Coronary artery (tissue), 2 donors: ENCODE data around the gene CAB39L.

Experiments
- DNase-seq: peaks from one replicate; pipeline ENCODE4 v3.0.0-alpha.2; 2017; ENCODE audit warnings: low spot score
- H3K27ac ChIP-seq, 2 donors: fragments of 200-600 bp; sonication (generic); one replicate each; pipeline ENCODE4 v1.5.1; 2016 to 2019
- H3K4me3 ChIP-seq: fragments of 200-600 bp; sonication (generic); 2 replicates; pipeline ENCODE4 v1.5.1; 2016; ENCODE audit warnings: mild to moderate bottlenecking, moderate library complexity
- TF ChIP-seq, protein P1 (sequence below): fragments of 200-600 bp; sonication (generic); IDR thresholded peaks from one replicate; pipeline ENCODE4 v1.5.1; 2019; ENCODE audit warnings: antibody characterized with exemption

Gene CAB39L

DNA sequence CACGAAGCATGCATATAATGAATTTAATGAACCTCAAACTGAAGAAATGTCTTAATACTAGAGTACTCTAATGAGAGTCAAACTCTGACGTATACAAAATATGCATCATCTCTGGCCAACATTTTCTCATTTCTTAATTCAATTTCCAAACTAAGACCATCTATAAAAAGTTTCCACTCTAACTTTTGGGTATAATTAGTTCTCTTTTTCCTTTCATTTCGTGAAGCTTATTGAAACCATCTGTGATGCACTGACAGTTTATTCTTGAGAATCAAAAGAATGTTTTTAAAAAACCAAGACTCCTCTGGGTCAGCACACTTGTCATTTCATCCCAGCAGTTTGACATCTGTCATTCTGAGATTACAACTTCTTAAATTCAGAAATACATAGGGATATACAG, 90.0 kb downstream of the CAB39L start:
- no peak for DNase-seq
- H3K27ac ChIP-seq: peak overlapping the region; percentile 25 to 61
- TF ChIP-seq, protein P1, sequence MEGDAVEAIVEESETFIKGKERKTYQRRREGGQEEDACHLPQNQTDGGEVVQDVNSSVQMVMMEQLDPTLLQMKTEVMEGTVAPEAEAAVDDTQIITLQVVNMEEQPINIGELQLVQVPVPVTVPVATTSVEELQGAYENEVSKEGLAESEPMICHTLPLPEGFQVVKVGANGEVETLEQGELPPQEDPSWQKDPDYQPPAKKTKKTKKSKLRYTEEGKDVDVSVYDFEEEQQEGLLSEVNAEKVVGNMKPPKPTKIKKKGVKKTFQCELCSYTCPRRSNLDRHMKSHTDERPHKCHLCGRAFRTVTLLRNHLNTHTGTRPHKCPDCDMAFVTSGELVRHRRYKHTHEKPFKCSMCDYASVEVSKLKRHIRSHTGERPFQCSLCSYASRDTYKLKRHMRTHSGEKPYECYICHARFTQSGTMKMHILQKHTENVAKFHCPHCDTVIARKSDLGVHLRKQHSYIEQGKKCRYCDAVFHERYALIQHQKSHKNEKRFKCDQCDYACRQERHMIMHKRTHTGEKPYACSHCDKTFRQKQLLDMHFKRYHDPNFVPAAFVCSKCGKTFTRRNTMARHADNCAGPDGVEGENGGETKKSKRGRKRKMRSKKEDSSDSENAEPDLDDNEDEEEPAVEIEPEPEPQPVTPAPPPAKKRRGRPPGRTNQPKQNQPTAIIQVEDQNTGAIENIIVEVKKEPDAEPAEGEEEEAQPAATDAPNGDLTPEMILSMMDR: no peak

DNA sequence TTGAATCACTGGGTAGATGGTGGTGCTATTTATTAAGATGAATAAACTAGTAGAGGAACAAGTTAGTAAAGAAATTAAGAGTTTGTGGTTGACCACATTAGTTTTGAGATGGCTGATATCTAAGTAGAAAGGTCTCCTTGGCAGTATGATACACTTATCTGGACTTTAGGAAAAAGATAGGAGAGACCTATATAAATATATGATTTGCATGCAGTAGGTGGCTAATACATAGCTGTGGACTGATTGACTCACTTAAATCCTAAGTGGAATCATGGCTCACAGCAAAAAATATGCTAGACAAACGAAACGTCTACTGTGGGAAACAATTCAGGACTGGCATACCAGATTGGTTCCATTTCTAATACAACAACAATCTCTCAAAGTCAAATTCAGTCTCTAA, 92.0 kb downstream of the CAB39L start:
- no peak overlapping the region for H3K27ac ChIP-seq
- no peak overlapping the region for H3K4me3 ChIP-seq
- DNase-seq: no peak
- TF ChIP-seq, protein P1: no peak

More for the DNA sequence above, 90.0 kb downstream of the CAB39L start:
- H3K4me3 ChIP-seq: no peak overlapping the region

DNA sequence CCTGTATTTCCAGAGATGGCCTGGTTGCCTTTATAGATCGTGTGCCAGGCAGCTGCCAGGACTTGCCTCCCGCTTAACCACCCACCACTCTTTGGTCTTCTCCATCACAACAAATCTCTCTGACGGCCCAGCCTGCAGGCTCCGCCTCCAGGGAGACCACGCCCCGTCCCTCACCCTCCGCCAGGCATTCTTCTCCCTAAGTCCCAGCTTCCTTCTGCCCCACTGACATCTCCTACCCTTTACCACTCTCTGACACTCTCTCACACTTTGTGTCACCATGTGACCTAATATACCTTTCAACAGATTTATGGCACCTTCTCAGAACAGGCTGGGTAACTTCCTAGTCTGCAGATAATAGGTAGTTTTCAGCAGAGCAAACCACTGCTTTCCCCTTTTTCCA, 95.1 kb downstream of the CAB39L start:
- no peak overlapping the region for H3K27ac ChIP-seq
- TF ChIP-seq, protein P1: no peak
- no peak for DNase-seq

DNA sequence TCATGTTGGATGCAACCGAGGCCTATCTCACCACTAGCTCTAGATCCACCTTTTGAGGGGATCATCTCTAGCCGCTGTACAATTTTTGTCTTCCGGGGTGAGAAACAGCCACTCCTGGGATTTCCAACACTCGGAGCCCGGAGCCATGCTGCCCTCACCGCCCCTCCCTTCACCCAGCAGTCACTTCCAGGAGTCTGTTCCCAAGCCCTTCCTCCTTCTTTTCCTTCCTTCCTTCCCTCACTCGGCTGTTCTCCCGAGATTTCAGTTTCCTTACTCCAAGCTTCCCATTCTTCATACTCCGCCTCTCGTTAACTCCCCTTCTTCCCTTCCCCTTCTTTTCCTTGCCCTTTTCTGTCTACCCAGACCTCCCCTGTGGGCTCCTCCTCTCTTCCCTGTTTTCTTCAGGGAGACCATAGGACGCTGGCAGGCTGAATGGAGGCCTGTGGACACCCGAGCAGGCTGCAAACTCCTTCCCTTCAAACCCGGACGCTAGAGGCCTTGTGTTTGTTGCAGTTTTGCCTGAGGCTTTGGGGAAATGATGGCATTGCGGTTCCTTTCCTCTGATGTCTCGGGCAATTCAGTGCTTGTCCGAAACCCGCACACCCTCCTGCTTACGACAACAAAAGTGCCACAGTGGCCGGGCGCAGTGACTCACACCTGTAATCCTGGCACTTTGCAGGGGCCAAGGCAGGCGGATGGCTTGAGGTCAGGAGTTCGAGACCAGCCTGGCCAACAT, 96.0 kb downstream of the CAB39L start:
- no peak overlapping the region for H3K4me3 ChIP-seq
- TF ChIP-seq, protein P1: no peak
- peak overlapping the region in 1 of 2 donors; percentile 30 for H3K27ac ChIP-seq
- no peak for DNase-seq

More for the DNA sequence above, 95.1 kb downstream of the CAB39L start:
- no peak overlapping the region for H3K4me3 ChIP-seq

DNA sequence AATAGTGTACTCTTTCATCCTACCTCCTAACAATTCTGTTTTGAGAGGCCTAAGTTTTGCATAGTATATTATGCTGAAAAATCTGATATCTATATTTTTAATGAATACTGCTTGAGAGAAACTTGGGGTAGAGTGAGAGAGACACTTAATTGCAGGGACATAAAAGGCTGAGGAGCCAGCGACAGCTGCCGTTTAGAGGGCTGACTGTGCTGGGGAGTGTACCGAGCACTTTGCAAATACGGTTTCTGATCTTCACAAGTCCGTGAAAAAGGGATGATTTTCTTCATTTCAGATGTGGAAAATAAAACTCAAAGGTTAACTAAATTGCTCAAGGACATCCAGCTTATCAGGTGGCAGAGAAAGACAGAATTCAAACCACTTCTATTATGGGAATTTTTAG, 97.4 kb downstream of the CAB39L start:
- TF ChIP-seq, protein P1: no peak

DNA sequence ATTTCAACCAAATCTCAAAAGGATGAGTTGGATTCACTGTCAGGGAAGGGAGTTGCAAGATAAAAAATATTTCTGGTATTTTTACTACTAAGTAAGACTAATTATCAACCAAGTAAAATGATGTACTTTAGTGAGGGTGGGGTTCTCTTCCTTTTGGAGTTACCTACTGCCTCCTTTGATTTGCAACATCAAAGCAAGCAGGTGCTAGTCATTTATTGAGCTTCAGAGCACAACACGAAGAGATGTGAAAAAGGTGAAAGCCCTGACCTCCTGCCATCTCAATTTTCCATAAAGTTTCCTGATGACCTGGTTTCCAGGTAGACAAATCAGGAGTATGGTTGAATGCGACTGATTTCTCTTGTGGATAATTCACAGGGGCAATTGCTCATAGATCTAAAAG, 100.1 kb downstream of the CAB39L start:
- H3K4me3 ChIP-seq: no peak overlapping the region
- H3K27ac ChIP-seq: no peak overlapping the region
- DNase-seq: no peak
- TF ChIP-seq, protein P1: no peak

More for the DNA sequence above, 97.4 kb downstream of the CAB39L start:
- Histone ChIP-seq H3K4me3 (no peak overlapping the region), H3K27ac (peak overlapping the region in 1 of 2 donors; percentile 6)
- no peak for DNase-seq

DNA sequence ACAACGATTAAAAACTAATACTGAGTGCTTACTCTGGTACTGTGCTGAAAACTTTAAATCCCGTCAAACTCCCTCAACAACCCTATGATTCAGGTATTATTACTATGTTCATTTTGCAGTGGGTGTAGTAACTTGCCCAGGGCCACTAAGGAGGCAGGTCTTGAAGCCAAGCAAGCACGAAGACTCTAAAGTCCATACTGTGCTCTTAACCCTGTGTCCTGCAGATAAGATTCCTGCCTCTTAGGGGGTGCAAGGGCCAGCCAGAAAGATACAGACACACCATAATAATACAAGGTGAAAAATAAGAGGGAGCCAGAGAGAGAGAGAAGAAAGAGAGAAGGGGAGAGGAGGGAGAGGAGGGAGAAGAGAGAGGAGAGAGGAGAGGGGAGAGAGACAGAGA, 100.6 kb downstream of the CAB39L start:
- DNase-seq: no peak
- TF ChIP-seq, protein P1: no peak
- H3K4me3 ChIP-seq: no peak overlapping the region
- no peak overlapping the region for H3K27ac ChIP-seq
